H9 (cell line): ENCODE measurements around the gene ZNF484. TPM values are rescaled to one million over a fixed set of nuclear protein-coding genes. Genes with fewer than 3 reads are reported as not detected.

Experiments used
- DNase-seq: peaks from one replicate; pipeline ENCODE4 v3.0.0-alpha.2; 2017
- H2AFZ ChIP-seq: one replicate; pipeline ENCODE4 v1.6.1; 2013; ENCODE audit warnings: mild to moderate bottlenecking, low read length, control low read depth, moderate library complexity
- H2AK5ac ChIP-seq: 2 replicates; pipeline ENCODE4 v1.6.1; 2013; ENCODE audit warnings: low read length, control low read depth, mixed read lengths; ENCODE audit not compliant: insufficient read length
- H2BK120ac ChIP-seq: one replicate; pipeline ENCODE4 v1.6.1; 2013; ENCODE audit warnings: low read depth, mild to moderate bottlenecking, low read length, control low read depth, inconsistent platforms; ENCODE audit not compliant: poor library complexity, severe bottlenecking
- H2BK12ac ChIP-seq: 2 replicates; pipeline ENCODE4 v1.6.1; 2013; ENCODE audit warnings: low read length, control low read depth, mixed read lengths, low read depth; ENCODE audit not compliant: insufficient read length
- H2BK15ac ChIP-seq: 2 replicates; pipeline ENCODE4 v1.6.1; 2013; ENCODE audit warnings: low read depth, low read length, control low read depth
- H2BK20ac ChIP-seq: one replicate; pipeline ENCODE4 v1.6.1; 2013; ENCODE audit warnings: low read depth, mild to moderate bottlenecking, low read length, control low read depth, inconsistent platforms; ENCODE audit not compliant: poor library complexity, severe bottlenecking
- H2BK5ac ChIP-seq: 2 replicates; pipeline ENCODE4 v1.6.1; 2013; ENCODE audit warnings: low read length, control low read depth, mixed read lengths; ENCODE audit not compliant: insufficient read length
- H3K14ac ChIP-seq: 2 replicates; pipeline ENCODE4 v1.6.1; 2013; ENCODE audit warnings: low read length, control low read depth; ENCODE audit not compliant: insufficient read depth
- H3K18ac ChIP-seq: 2 replicates; pipeline ENCODE4 v1.6.1; 2013; ENCODE audit warnings: low read depth, mild to moderate bottlenecking, mixed read lengths, low read length, control low read depth; ENCODE audit not compliant: insufficient read length
- H3K23ac ChIP-seq: 2 replicates; pipeline ENCODE4 v1.6.1; 2013; ENCODE audit warnings: low read length, control low read depth, mixed read lengths, low read depth; ENCODE audit not compliant: insufficient read length
- H3K23me2 ChIP-seq: 2 replicates; pipeline ENCODE4 v1.6.1; 2013; ENCODE audit warnings: low read depth, mild to moderate bottlenecking, mixed read lengths, low read length, control low read depth; ENCODE audit not compliant: insufficient read length, poor library complexity, severe bottlenecking
- H3K27ac ChIP-seq: 2 replicates; pipeline ENCODE4 v1.5.1; 2013; ENCODE audit warnings: low read length, control low read depth, mixed read lengths, low read depth; ENCODE audit not compliant: insufficient read length
- H3K27me3 ChIP-seq: 2 replicates; pipeline ENCODE4 v1.6.1; 2013; ENCODE audit warnings: low read length, control low read depth, inconsistent platforms; ENCODE audit not compliant: insufficient read depth
- H3K4ac ChIP-seq: 2 replicates; pipeline ENCODE4 v1.6.1; 2013; ENCODE audit warnings: low read depth, mild to moderate bottlenecking, control low read depth, inconsistent platforms, low read length, moderate library complexity
- H3K4me1 ChIP-seq: 2 replicates; pipeline ENCODE4 v1.6.1; 2013; ENCODE audit warnings: low read length, control low read depth, inconsistent platforms; ENCODE audit not compliant: insufficient read depth
- H3K4me2 ChIP-seq: 2 replicates; pipeline ENCODE4 v1.6.1; 2013; ENCODE audit warnings: low read length, control low read depth, mixed read lengths; ENCODE audit not compliant: insufficient read length, insufficient read depth
- H3K56ac ChIP-seq: 2 replicates; pipeline ENCODE4 v1.6.1; 2013; ENCODE audit warnings: low read depth, mild to moderate bottlenecking, mixed read lengths, low read length, control low read depth; ENCODE audit not compliant: insufficient read length
- H3K79me1 ChIP-seq: 2 replicates; pipeline ENCODE4 v1.6.1; 2013; ENCODE audit warnings: low read depth, mild to moderate bottlenecking, moderate library complexity, low read length, control low read depth, inconsistent platforms; ENCODE audit not compliant: insufficient read depth, poor library complexity, severe bottlenecking
- H3K79me2 ChIP-seq: 2 replicates; pipeline ENCODE4 v1.6.1; 2013; ENCODE audit warnings: low read length, control low read depth, inconsistent platforms; ENCODE audit not compliant: insufficient read depth
- H3K9ac ChIP-seq: 2 replicates; pipeline ENCODE4 v1.6.1; 2013; ENCODE audit warnings: low read length, control low read depth, mixed read lengths; ENCODE audit not compliant: insufficient read length; ENCODE audit errors: extremely low read depth
- H3K9me3 ChIP-seq: one replicate; pipeline ENCODE4 v1.6.1; 2013; ENCODE audit warnings: low read depth, low read length, inconsistent platforms; ENCODE audit not compliant: control insufficient read depth
- H3T11ph ChIP-seq: one replicate; pipeline ENCODE4 v1.6.1; 2013; ENCODE audit warnings: mild to moderate bottlenecking, low read length, control low read depth, inconsistent platforms
- H4K20me1 ChIP-seq: one replicate; pipeline ENCODE4 v1.6.1; 2013; ENCODE audit not compliant: control insufficient read depth, insufficient read length, insufficient read depth
- H4K5ac ChIP-seq: 2 replicates; pipeline ENCODE4 v1.6.1; 2013; ENCODE audit warnings: low read depth, mild to moderate bottlenecking, mixed read lengths, low read length, control low read depth; ENCODE audit not compliant: insufficient read length
- H4K8ac ChIP-seq: replicated peaks from 2 replicates; pipeline ENCODE4 v1.6.1; 2013; ENCODE audit warnings: low read length, control low read depth, mixed read lengths, low read depth; ENCODE audit not compliant: insufficient read length
- H4K91ac ChIP-seq: 2 replicates; pipeline ENCODE4 v1.6.1; 2013; ENCODE audit warnings: low read depth, mild to moderate bottlenecking, moderate library complexity, mixed read lengths, low read length, control low read depth; ENCODE audit not compliant: insufficient read length
- H3K27ac Mint-ChIP-seq, 3 experiments: 2 replicates in 2 of 3; 3 replicates in 1 of 3; pipeline ENCODE4 v1.8.0; 2020 to 2021; ENCODE audit warnings: mixed read lengths in 3 of 3, mild to moderate bottlenecking in 1 of 3, moderate library complexity in 1 of 3
- H3K27me3 Mint-ChIP-seq: 2 replicates; pipeline ENCODE4 v1.8.0; 2021; ENCODE audit warnings: low read depth, mild to moderate bottlenecking, moderate library complexity, mixed read lengths
- H3K36me3 Mint-ChIP-seq, 3 experiments: 2 replicates in 2 of 3; 3 replicates in 1 of 3; pipeline ENCODE4 v1.8.0; 2020 to 2021; ENCODE audit warnings: low read depth in 3 of 3, mixed read lengths in 3 of 3; ENCODE audit not compliant: insufficient read depth in 1 of 3
- H3K4me1 Mint-ChIP-seq, 2 experiments: 2 replicates each; pipeline ENCODE4 v1.8.0; 2020; ENCODE audit warnings: mixed read lengths in 2 of 2
- H3K4me3 Mint-ChIP-seq, 2 experiments: 2 replicates in 1 of 2; 3 replicates in 1 of 2; pipeline ENCODE4 v1.8.0; 2020 to 2021; ENCODE audit warnings: mild to moderate bottlenecking in 2 of 2, mixed read lengths in 2 of 2, moderate library complexity in 1 of 2
- H3K9me3 Mint-ChIP-seq, 2 experiments: 2 replicates in 1 of 2; 3 replicates in 1 of 2; pipeline ENCODE4 v1.8.0; 2020; ENCODE audit warnings: mild to moderate bottlenecking in 2 of 2, mixed read lengths in 2 of 2, moderate library complexity in 1 of 2
- CTCF ChIP-seq: fragments of 200-600 bp; sonication (generic); conservative IDR thresholded peaks from 3 replicates; pipeline ENCODE4 v1.8.0; 2021; ENCODE audit warnings: antibody characterized with exemption, mild to moderate bottlenecking
- total RNA-seq: library from RNA; stranded (reverse); gene quantifications from 2 replicates; pipeline ENCODE4 v1.2.1, GENCODE V29; 2021

Gene ZNF484
- total RNA-seq, 1 experiment from 2014 or later, result 10.2 TPM

GRCh38 chr9:92857236-92857635 is 20.6 kb downstream of the ZNF484 start:
- no peak overlapping the region for H4K91ac ChIP-seq
- no peak for DNase-seq
- H3K4me2 ChIP-seq, result no peak overlapping the region
- H3K27me3 Mint-ChIP-seq, result no peaks in the 10 kb centered on the region
- H3K4me3 Mint-ChIP-seq, result no peak overlapping the region
- H3K23ac ChIP-seq, result no peak overlapping the region
- H4K20me1 ChIP-seq, result no peaks in the 10 kb centered on the region
- no peak overlapping the region for H3K56ac ChIP-seq
- H3K23me2 ChIP-seq, result no peaks in the 10 kb centered on the region
- no peak overlapping the region for H2BK12ac ChIP-seq
- H4K5ac ChIP-seq, result no peak overlapping the region
- no peaks in the 10 kb centered on the region for H3K27me3 ChIP-seq
- no peak overlapping the region for H2AFZ ChIP-seq
- no peak overlapping the region for H2BK20ac ChIP-seq
- no peak overlapping the region for H3K4ac ChIP-seq
- H3K9ac ChIP-seq, result no peak overlapping the region
- peaks cover 51 to 66% (median 58%) of the 10 kb centered on the region in 3 experiments for H3K36me3 Mint-ChIP-seq
- TF ChIP-seq CTCF, result no peak
- no peaks in the 10 kb centered on the region for H3K4me1 ChIP-seq
- H3K14ac ChIP-seq, result no peak overlapping the region
- no peak overlapping the region for H2AK5ac ChIP-seq
- no peak overlapping the region for H3K27ac ChIP-seq
- H3K9me3 Mint-ChIP-seq, result peaks cover 0 to 2% of the 10 kb centered on the region in 2 experiments; a peak in 2 of 5 replicates
- H3K9me3 ChIP-seq, result no peaks in the 10 kb centered on the region
- H3K79me2 ChIP-seq, result no peaks in the 10 kb centered on the region
- H3K27ac Mint-ChIP-seq, result no peak overlapping the region; a peak in 1 of 7 replicates
- H3K79me1 ChIP-seq, result no peaks in the 10 kb centered on the region
- H2BK120ac ChIP-seq, result no peak overlapping the region
- H2BK15ac ChIP-seq, result no peak overlapping the region
- no peak overlapping the region for H4K8ac ChIP-seq
- no peak overlapping the region for H3K18ac ChIP-seq
- H3K4me1 Mint-ChIP-seq, result no peaks in the 10 kb centered on the region
- no peak overlapping the region for H2BK5ac ChIP-seq
- H3T11ph ChIP-seq, result no peak overlapping the region
